Neural cell (in vitro differentiated cells): ENCODE measurements around the gene SUSD4.

Source experiments
- CTCF ChIP-seq: fragments of 450-650 bp; IDR thresholded peaks from 2 replicates; pipeline ENCODE4 v1.5.1; 2014; ENCODE audit warnings: antibody characterized with exemption, mild to moderate bottlenecking, moderate library complexity; ENCODE audit not compliant: poor library complexity, severe bottlenecking
- EP300 ChIP-seq: fragments of 450-650 bp; conservative IDR thresholded peaks from 2 replicates; pipeline ENCODE4 v1.6.1; 2014; ENCODE audit warnings: antibody characterized with exemption, mild to moderate bottlenecking, moderate library complexity; ENCODE audit not compliant: poor library complexity, severe bottlenecking
- EZH2 ChIP-seq: fragments of 200-600, 300-800 bp; shearing (Covaris generic), sonication (generic); IDR thresholded peaks from 2 replicates; pipeline ENCODE4 v1.6.1; 2014; ENCODE audit warnings: antibody characterized with exemption, low read length, borderline replicate concordance, mild to moderate bottlenecking; ENCODE audit not compliant: insufficient read depth, poor library complexity, severe bottlenecking
- MXI1 ChIP-seq: fragments of 450-650 bp; conservative IDR thresholded peaks from 2 replicates; pipeline ENCODE4 v1.6.1; 2014; ENCODE audit warnings: antibody characterized with exemption, mild to moderate bottlenecking; ENCODE audit not compliant: poor library complexity, severe bottlenecking
- POLR2AphosphoS5 ChIP-seq: IDR thresholded peaks from 2 replicates; pipeline ENCODE4 v1.6.1; 2012
- RAD21 ChIP-seq: fragments of 450-650 bp; conservative IDR thresholded peaks from 2 replicates; pipeline ENCODE4 v1.6.1; 2014; ENCODE audit warnings: antibody characterized with exemption, mild to moderate bottlenecking, moderate library complexity
- REST ChIP-seq: IDR thresholded peaks from 2 replicates; pipeline ENCODE4 v1.6.1; 2012; ENCODE audit warnings: borderline replicate concordance
- SMC3 ChIP-seq: fragments of 450-650 bp; conservative IDR thresholded peaks from 2 replicates; pipeline ENCODE4 v1.6.1; 2014; ENCODE audit warnings: antibody characterized with exemption, mild to moderate bottlenecking, moderate library complexity; ENCODE audit not compliant: poor library complexity
- TAF1 ChIP-seq: IDR thresholded peaks from 2 replicates; pipeline ENCODE4 v1.6.1; 2012; ENCODE audit warnings: low read depth

GRCh38 chr1:223358826-223359225 is 5.2 kb downstream of the SUSD4 start:
- TF ChIP-seq CTCF (no peak), TAF1 (no peak), POLR2AphosphoS5 (no peak), EP300 (no peak), RAD21 (no peak), REST (no peak), EZH2 (no peak), SMC3 (no peak), MXI1 (no peak)
